Spleen (tissue), 11 donors: ENCODE results near the gene ARF3. TPM values are rescaled to one million over a fixed set of nuclear protein-coding genes. Genes with fewer than 3 reads are reported as not detected.

Source experiments
- DNase-seq: peaks from one replicate; pipeline ENCODE4 v3.0.0-alpha.2; 2020
- H3K27ac ChIP-seq, 8 donors: fragments of 200-600 bp; sonication (generic) in 7 of 8; 1 replicate in 4 of 8; 2 replicates in 4 of 8; pipeline versions ENCODE4 v1.5.0 to v1.8.0; 2016 to 2021; ENCODE audit warnings: inconsistent platforms in 4 of 8, mild to moderate bottlenecking in 4 of 8, moderate library complexity in 1 of 8
- H3K27me3 ChIP-seq, 7 donors: fragments of 200-600 bp; sonication (generic) in 6 of 7; replicated peaks in 1 of 7; 1 replicate in 4 of 7; 2 replicates in 3 of 7; pipeline versions ENCODE4 v1.5.0 to v1.8.0; 2016 to 2021; ENCODE audit warnings: inconsistent platforms in 3 of 7, mild to moderate bottlenecking in 1 of 7
- H3K36me3 ChIP-seq, 6 donors: fragments of 200-600 bp; sonication (generic) in 5 of 6; 1 replicate in 4 of 6; 2 replicates in 2 of 6; pipeline versions ENCODE4 v1.5.0 to v1.8.0; 2016 to 2021; ENCODE audit warnings: inconsistent platforms in 2 of 6
- H3K4me1 ChIP-seq, 6 donors: fragments of 200-600 bp; sonication (generic) in 5 of 6; 1 replicate in 3 of 6; 2 replicates in 3 of 6; pipeline versions ENCODE4 v1.5.0 to v1.8.0; 2016 to 2021; ENCODE audit warnings: inconsistent platforms in 3 of 6
- H3K4me3 ChIP-seq, 8 donors: fragments of 200-600 bp; sonication (generic) in 7 of 8; 1 replicate in 4 of 8; 2 replicates in 4 of 8; pipeline versions ENCODE4 v1.5.0 to v1.8.0; 2016 to 2021; ENCODE audit warnings: inconsistent platforms in 4 of 8, mild to moderate bottlenecking in 4 of 8, moderate library complexity in 2 of 8
- H3K9me3 ChIP-seq, 8 donors: fragments of 200-600 bp; sonication (generic) in 7 of 8; 1 replicate in 4 of 8; 2 replicates in 4 of 8; pipeline versions ENCODE4 v1.5.0 to v1.8.0; 2016 to 2021; ENCODE audit warnings: inconsistent platforms in 4 of 8
- POLR2A ChIP-seq, 3 donors: fragments of 450-650 bp; IDR thresholded peaks; one replicate each; pipeline ENCODE4 v1.5.1; 2017; ENCODE audit warnings: antibody characterized with exemption in 3 of 3, mild to moderate bottlenecking in 1 of 3
- POLR2AphosphoS5 ChIP-seq, 3 donors: sonication (generic); formaldehyde crosslinking; IDR thresholded peaks; one replicate each; pipeline ENCODE4 v1.5.1; 2017; ENCODE audit warnings: antibody characterized with exemption in 3 of 3
- WGBS, 5 donors: extraction: QIAGEN DNeasy Blood & Tissue Kit in 3 of 5; methylation state at CpG; one replicate each; pipeline versions ENCODE4 v1.1.5 to v1.1.7; 2013 to 2018; 5-methylcytosine and 5-hydroxymethylcytosine counted together
- intact Hi-C: fragments of 100-400 bp; cut with DNase I; formaldehyde crosslinking; loops from one replicate; pipeline ENCODE4 v1.15.0; 2023; ENCODE audit warnings: low total_unique reads
- polyA plus RNA-seq, 3 donors: library from polyadenylated mRNA; stranded (reverse); fragments of 200-250 nt; gene quantifications; one replicate each; pipeline ENCODE4 v1.2.1, GENCODE V29; 2013
- total RNA-seq, 7 donors: library from RNA; depleted of rRNA in 3 of 7; stranded (reverse); fragments of >200 nt in 3 of 7; fragmentation: NEBNext Ultra II Directional in 4 of 7; extraction: Animal tissue kit (Norgen Biotek cat#: 25700) in 4 of 7; gene quantifications; one replicate each; pipeline versions ENCODE4 v1.1.0 to v1.2.1, GENCODE V29; 2016 to 2021
- TF ChIP-seq, protein P1 (sequence below), 11 experiments: fragments of 200-600 bp in 7 of 11; fragments of 450-650 bp in 4 of 11; sonication (generic) in 4 of 11; IDR thresholded peaks in 8 of 11; conservative IDR thresholded peaks in 3 of 11; 1 replicate in 7 of 11; 2 replicates in 4 of 11; pipeline versions ENCODE4 v1.4.0 to v1.8.0; 2016 to 2021; ENCODE audit warnings: antibody characterized with exemption in 11 of 11, inconsistent platforms in 4 of 11, mild to moderate bottlenecking in 1 of 11
- donor health status: healthy with polysubstance abuse.
- donor health status: DM: no; HTN: no; CAD: no; lungs with moderate emphysema.
- donor health status: DM: no; HTN: no; CAD: no.
- donor health status: Bipolar disorder and iron deficiency.
- donor health status: healthy.
- donor health status: DM: no; HTN: no; CAD: no.
- donor health status: DM: yes; HTN: yes; CAD: no.

Gene ARF3
- total and polyA plus RNA-seq, 10 donors, result 22.2 to 152 (median 80.5) TPM

DNA sequence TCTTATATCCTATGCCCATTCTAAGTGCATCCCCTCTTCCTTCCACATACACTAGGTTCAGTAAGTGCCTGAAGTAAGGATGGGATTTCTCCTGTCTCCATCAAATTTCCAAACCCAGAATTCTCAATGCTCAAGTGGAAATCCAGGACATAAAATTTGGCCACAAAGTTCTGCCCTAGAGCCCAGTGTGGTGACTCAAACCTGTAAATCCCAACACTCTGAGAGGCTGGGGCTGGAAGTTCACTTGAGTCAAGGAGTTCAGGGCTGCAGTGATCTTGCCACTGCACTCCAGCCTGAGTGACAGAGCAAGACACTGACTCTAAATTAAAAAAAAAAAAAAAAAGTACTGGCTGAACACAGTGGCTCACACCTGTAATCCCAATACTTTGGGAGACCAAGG, 4.5 kb upstream of the ARF3 start:
- DNase-seq, result no peak
- Histone ChIP-seq H3K9me3 (no peaks in the 10 kb centered on the region), H3K27ac (peak overlapping the region in 1 of 8 donors; percentile 33), H3K27me3 (no peaks in the 10 kb centered on the region), H3K36me3 (no peaks in the 10 kb centered on the region), H3K4me1 (peaks cover 6 to 21% (median 9%) of the 10 kb centered on the region in 6 donors), H3K4me3 (no peak overlapping the region)
- intact Hi-C loops, result no loop called here
- TF ChIP-seq POLR2A (IDR thresholded peaks at IDR 0.05) (no peak), POLR2AphosphoS5 (IDR thresholded peaks at IDR 0.05) (no peak)
- TF ChIP-seq, protein P1, sequence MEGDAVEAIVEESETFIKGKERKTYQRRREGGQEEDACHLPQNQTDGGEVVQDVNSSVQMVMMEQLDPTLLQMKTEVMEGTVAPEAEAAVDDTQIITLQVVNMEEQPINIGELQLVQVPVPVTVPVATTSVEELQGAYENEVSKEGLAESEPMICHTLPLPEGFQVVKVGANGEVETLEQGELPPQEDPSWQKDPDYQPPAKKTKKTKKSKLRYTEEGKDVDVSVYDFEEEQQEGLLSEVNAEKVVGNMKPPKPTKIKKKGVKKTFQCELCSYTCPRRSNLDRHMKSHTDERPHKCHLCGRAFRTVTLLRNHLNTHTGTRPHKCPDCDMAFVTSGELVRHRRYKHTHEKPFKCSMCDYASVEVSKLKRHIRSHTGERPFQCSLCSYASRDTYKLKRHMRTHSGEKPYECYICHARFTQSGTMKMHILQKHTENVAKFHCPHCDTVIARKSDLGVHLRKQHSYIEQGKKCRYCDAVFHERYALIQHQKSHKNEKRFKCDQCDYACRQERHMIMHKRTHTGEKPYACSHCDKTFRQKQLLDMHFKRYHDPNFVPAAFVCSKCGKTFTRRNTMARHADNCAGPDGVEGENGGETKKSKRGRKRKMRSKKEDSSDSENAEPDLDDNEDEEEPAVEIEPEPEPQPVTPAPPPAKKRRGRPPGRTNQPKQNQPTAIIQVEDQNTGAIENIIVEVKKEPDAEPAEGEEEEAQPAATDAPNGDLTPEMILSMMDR (IDR thresholded peaks at IDR 0.05 in 8 of 11, conservative IDR thresholded peaks at IDR 0.05 in 3 of 11), result no peak

DNA sequence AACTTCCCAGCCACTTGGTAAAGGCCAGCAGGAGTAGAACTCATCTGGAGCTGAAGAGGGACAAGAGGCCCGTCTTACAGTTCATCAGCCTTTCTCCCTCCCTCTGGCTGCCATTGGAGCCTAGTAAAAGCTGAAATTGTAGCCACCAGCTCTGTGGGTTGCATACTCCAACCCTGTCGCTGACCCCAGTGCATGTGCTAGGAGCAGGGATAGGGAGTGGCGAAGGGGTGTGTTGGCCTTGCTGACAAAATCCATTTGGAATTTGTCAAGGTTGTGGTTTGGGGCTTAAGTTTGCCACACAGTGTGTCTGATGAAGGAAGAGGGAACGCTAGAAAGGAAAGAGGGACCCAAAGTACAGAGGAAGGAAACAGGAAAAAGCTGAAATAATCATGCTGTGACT, 4.0 kb upstream of the ARF3 start:
- no peak for DNase-seq
- H3K27ac ChIP-seq, result peak overlapping the region in 2 of 8 donors; percentile 27 to 33
- 32 to 64% (median 50%) methylated on average over 4 of the region's 4 CpGs for WGBS, 5 donors
- no peak overlapping the region for H3K4me3 ChIP-seq
- TF ChIP-seq POLR2AphosphoS5 (IDR thresholded peaks at IDR 0.05) (no peak), POLR2A (IDR thresholded peaks at IDR 0.05) (no peak)
- TF ChIP-seq, protein P1 (IDR thresholded peaks at IDR 0.05 in 8 of 11, conservative IDR thresholded peaks at IDR 0.05 in 3 of 11), result no peak
- peaks cover 6 to 26% (median 13%) of the 10 kb centered on the region in 6 donors for H3K4me1 ChIP-seq
- H3K27me3 ChIP-seq, result no peaks in the 10 kb centered on the region
- intact Hi-C loops, result no loop called here
- H3K36me3 ChIP-seq, result no peaks in the 10 kb centered on the region
- H3K9me3 ChIP-seq, result no peaks in the 10 kb centered on the region

DNA sequence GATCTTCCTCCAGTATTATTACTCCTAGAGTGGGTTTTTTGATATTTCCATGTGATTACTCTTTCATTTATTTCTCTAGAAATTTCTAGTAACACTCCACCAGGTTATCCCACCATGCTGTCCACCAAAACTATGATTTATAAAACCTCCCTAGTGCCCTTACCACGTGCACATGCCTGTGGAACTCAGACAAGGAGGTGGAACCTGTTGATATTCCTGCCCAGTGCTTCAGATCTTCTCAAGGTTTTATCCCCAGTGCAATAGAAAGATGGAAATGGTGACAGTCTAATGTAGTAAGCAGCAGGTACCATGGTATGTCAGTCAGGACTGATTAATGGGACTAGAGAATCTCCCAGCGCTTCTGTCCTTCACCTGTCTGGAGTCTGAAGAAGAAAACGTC, 3.5 kb upstream of the ARF3 start:
- Histone ChIP-seq H3K27ac (peak overlapping the region in 2 of 8 donors; percentile 27 to 33), H3K4me1 (peaks cover 10 to 31% (median 18%) of the 10 kb centered on the region in 6 donors), H3K27me3 (no peaks in the 10 kb centered on the region), H3K9me3 (no peaks in the 10 kb centered on the region), H3K36me3 (no peaks in the 10 kb centered on the region), H3K4me3 (no peak overlapping the region)
- intact Hi-C loops, result no loop called here
- no peak for DNase-seq
- 50 to 84% (median 73%) methylated on average over 3 of the region's 3 CpGs for WGBS, 5 donors
- no peak for TF ChIP-seq POLR2A (IDR thresholded peaks at IDR 0.05)
- TF ChIP-seq, protein P1 (IDR thresholded peaks at IDR 0.05 in 8 of 11, conservative IDR thresholded peaks at IDR 0.05 in 3 of 11), result no peak

DNA sequence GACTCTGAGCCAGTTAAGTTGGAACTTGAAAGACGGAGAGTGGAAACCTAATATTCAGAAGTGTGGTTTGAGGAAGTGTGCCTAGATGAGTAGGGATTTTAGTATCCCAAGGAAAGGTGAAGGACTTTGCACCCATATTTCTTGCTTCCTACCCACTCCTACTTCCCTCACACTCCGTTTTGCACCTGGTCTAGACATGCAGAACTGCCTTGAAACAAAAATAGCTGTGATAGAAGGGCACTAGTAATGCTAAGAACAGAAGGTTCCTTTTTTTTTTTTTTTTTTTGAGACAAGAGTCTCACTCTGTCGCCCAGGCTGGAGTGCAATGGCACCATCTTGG, 732 bp upstream of the ARF3 start:
- intact Hi-C loops, result no loop called here
- H3K27ac ChIP-seq, result peak overlapping the region in 4 of 8 donors; percentile 84 to 93 (median 88)

More for the DNA sequence above, 732 bp upstream of the ARF3 start:
- no peak for DNase-seq
- no peaks in the 10 kb centered on the region for H3K9me3 ChIP-seq
- peaks cover 17 to 53% (median 40%) of the 10 kb centered on the region in 6 donors for H3K4me1 ChIP-seq
- WGBS, 5 donors, result 10 to 24% (median 13%) methylated on average over 3 of the region's 3 CpGs
- no peaks in the 10 kb centered on the region for H3K27me3 ChIP-seq
- TF ChIP-seq POLR2AphosphoS5 (IDR thresholded peaks at IDR 0.05) (no peak), POLR2A (IDR thresholded peaks at IDR 0.05) (no peak)
- TF ChIP-seq, protein P1 (IDR thresholded peaks at IDR 0.05 in 8 of 11, conservative IDR thresholded peaks at IDR 0.05 in 3 of 11), result no peak
- peak overlapping the region in 7 of 8 donors; percentile 89 to 100 (median 99) for H3K4me3 ChIP-seq
- peaks cover 0 to 10% (median under 1%) of the 10 kb centered on the region in 6 donors for H3K36me3 ChIP-seq
